ENCODE measurements around the gene GOLGA6A.

- TF ChIP-seq, protein P1, sequence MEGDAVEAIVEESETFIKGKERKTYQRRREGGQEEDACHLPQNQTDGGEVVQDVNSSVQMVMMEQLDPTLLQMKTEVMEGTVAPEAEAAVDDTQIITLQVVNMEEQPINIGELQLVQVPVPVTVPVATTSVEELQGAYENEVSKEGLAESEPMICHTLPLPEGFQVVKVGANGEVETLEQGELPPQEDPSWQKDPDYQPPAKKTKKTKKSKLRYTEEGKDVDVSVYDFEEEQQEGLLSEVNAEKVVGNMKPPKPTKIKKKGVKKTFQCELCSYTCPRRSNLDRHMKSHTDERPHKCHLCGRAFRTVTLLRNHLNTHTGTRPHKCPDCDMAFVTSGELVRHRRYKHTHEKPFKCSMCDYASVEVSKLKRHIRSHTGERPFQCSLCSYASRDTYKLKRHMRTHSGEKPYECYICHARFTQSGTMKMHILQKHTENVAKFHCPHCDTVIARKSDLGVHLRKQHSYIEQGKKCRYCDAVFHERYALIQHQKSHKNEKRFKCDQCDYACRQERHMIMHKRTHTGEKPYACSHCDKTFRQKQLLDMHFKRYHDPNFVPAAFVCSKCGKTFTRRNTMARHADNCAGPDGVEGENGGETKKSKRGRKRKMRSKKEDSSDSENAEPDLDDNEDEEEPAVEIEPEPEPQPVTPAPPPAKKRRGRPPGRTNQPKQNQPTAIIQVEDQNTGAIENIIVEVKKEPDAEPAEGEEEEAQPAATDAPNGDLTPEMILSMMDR (conservative IDR thresholded peaks at IDR 0.05; ENCODE audit: low read depth, low read length) = no peak
- no peak for TF ChIP-seq EZH2 (IDR thresholded peaks at IDR 0.05; ENCODE audit: low read length, unreplicated experiment)
These were observed 42.4 kb upstream of the GOLGA6A start for GRCh38 chr15:74124759-74125158.
